Keratinocyte (primary cell): ENCODE measurements around the gene TCHH. TPM values are rescaled to one million over a fixed set of nuclear protein-coding genes. Genes with fewer than 3 reads are reported as not detected.
"Not testable (repeated sequence)": the region's sequence is repeated elsewhere in the genome, so short reads cannot be mapped to it uniquely, and the experiment has no call there.

Experiments used
- DNase-seq: peaks from one replicate; pipeline ENCODE4 v3.0.0-alpha.2; 2011; ENCODE audit warnings: low read depth, missing footprints, low spot score
- FAIRE-seq: peaks from 2 replicates; lab custom pipeline; 2011; peaks lifted over from hg19 to GRCh38; lab: Jason Lieb, UNC
- H2AFZ ChIP-seq: 2 replicates; pipeline ENCODE4 v1.6.0; 2012; ENCODE audit warnings: low read length, control low read depth, inconsistent platforms; ENCODE audit not compliant: control insufficient read depth
- H3K27ac ChIP-seq: 2 replicates; pipeline ENCODE4 v1.5.1; 2011; ENCODE audit warnings: low read length; ENCODE audit not compliant: control insufficient read depth, insufficient read depth
- H3K27me3 ChIP-seq: 3 replicates; pipeline ENCODE4 v1.6.0; 2011; ENCODE audit warnings: low read length; ENCODE audit not compliant: control insufficient read depth, insufficient read depth; ENCODE audit errors: extremely low read depth
- H3K36me3 ChIP-seq, 2 experiments: 2 replicates in 1 of 2; 3 replicates in 1 of 2; pipeline ENCODE4 v1.5.1; 2011; ENCODE audit warnings: low read length in 2 of 2, mild to moderate bottlenecking in 1 of 2; ENCODE audit not compliant: control insufficient read depth in 2 of 2, insufficient read depth in 2 of 2; ENCODE audit errors: extremely low read depth in 1 of 2
- H3K4me1 ChIP-seq: 3 replicates; pipeline ENCODE4 v1.5.1; 2011; ENCODE audit warnings: low read length; ENCODE audit not compliant: control insufficient read depth, insufficient read depth; ENCODE audit errors: extremely low read depth
- H3K4me2 ChIP-seq: 3 replicates; pipeline ENCODE4 v1.6.0; 2011; ENCODE audit warnings: low read depth, low read length; ENCODE audit not compliant: control insufficient read depth, insufficient read depth; ENCODE audit errors: extremely low read depth
- H3K4me3 ChIP-seq, 3 experiments: fragments of 200-600 bp in 1 of 3; sonication (generic) in 1 of 3; 2 replicates in 2 of 3; 3 replicates in 1 of 3; pipeline ENCODE4 v1.5.1; 2011 to 2016; ENCODE audit warnings: low read length in 3 of 3, mild to moderate bottlenecking in 3 of 3, control low read depth in 2 of 3, inconsistent platforms in 1 of 3, low read depth in 1 of 3, mixed read lengths in 1 of 3, mixed run types in 1 of 3, moderate library complexity in 1 of 3; ENCODE audit not compliant: control insufficient read depth in 2 of 3, insufficient read depth in 2 of 3; ENCODE audit errors: extremely low read depth in 1 of 3
- H3K79me2 ChIP-seq: 2 replicates; pipeline ENCODE4 v1.6.0; 2012; ENCODE audit warnings: low read length; ENCODE audit not compliant: control insufficient read depth, insufficient read depth
- H3K9ac ChIP-seq: 3 replicates; pipeline ENCODE4 v1.6.0; 2011; ENCODE audit warnings: low read length; ENCODE audit not compliant: control insufficient read depth, insufficient read depth; ENCODE audit errors: extremely low read depth
- H3K9me1 ChIP-seq: 3 replicates; pipeline ENCODE4 v1.6.0; 2011; ENCODE audit warnings: low read length; ENCODE audit not compliant: control insufficient read depth, insufficient read depth; ENCODE audit errors: extremely low read depth
- H3K9me3 ChIP-seq: 2 replicates; pipeline ENCODE4 v1.5.1; 2012; ENCODE audit warnings: low read depth, low read length; ENCODE audit not compliant: control insufficient read depth
- H4K20me1 ChIP-seq: 3 replicates; pipeline ENCODE4 v1.6.0; 2011; ENCODE audit warnings: low read length; ENCODE audit not compliant: control insufficient read depth, insufficient read depth; ENCODE audit errors: extremely low read depth
- CTCF ChIP-seq, 3 experiments: IDR thresholded peaks in 1 of 3; conservative IDR thresholded peaks in 1 of 3; optimal IDR thresholded peaks in 1 of 3; 2 replicates in 2 of 3; 3 replicates in 1 of 3; pipeline versions ENCODE3 to v1.5.1; 2011; ENCODE audit warnings: low read length in 3 of 3, mild to moderate bottlenecking in 3 of 3, moderate library complexity in 2 of 3, control low read depth in 1 of 3, inconsistent platforms in 1 of 3; ENCODE audit not compliant: insufficient read depth in 2 of 3; ENCODE audit errors: extremely low read depth in 1 of 3
- EZH2 ChIP-seq: IDR thresholded peaks from one replicate; pipeline ENCODE4 v1.6.1; 2012; ENCODE audit warnings: inconsistent platforms, mild to moderate bottlenecking, low read length, moderate library complexity
- dilution Hi-C: fragments of 300-500 bp; cut with MboI; formaldehyde crosslinking; loops from one replicate; pipeline ENCODE4 v1.7.0; 2020; ENCODE audit warnings: low sequenced_read_pairs; ENCODE audit not compliant: extremely low pct_ligation_motif_present
- polyA plus RNA-seq, 5 experiments: library from polyadenylated mRNA; depleted of rRNA in 3 of 5; stranded (reverse) in 3 of 5; stranded (forward) in 1 of 5; unstranded in 1 of 5; fragments of >200 nt; gene quantifications; 1 replicate in 1 of 5; 2 replicates in 3 of 5; 3 replicates in 1 of 5; pipeline versions ENCODE4 v1.2.1 to v1.2.3, GENCODE V29; 2011 to 2012; ENCODE audit warnings: missing spikeins in 2 of 5, low read depth in 1 of 5, low replicate concordance in 1 of 5

The TCHH gene
- polyA plus RNA-seq, 1 donor (not counting 4 experiments of a cell fraction or from before 2014, with no cell fraction given): 0.25 TPM

- H3K27ac ChIP-seq: no peak overlapping the region
- H3K9me3 ChIP-seq: no peaks in the 10 kb centered on the region
- no peak for DNase-seq
- no peak overlapping the region for H2AFZ ChIP-seq
- no peaks in the 10 kb centered on the region for H3K36me3 ChIP-seq
- dilution Hi-C loops: no loop called here
- no peak overlapping the region for H3K4me3 ChIP-seq
- no peak for FAIRE-seq
- H3K79me2 ChIP-seq: no peaks in the 10 kb centered on the region
- H3K4me1 ChIP-seq: peaks cover 8% of the 10 kb centered on the region
- no peak overlapping the region for H3K4me2 ChIP-seq
- H3K27me3 ChIP-seq: peaks cover 3% of the 10 kb centered on the region
- TF ChIP-seq CTCF (optimal IDR thresholded peaks at IDR 0.05 in 1 of 3, IDR thresholded peaks at IDR 0.05 in 1 of 3, conservative IDR thresholded peaks at IDR 0.05 in 1 of 3; ENCODE audit: extremely low read depth in 1 of 3, insufficient read depth in 2 of 3, low read length in 3 of 3): no peak
- TF ChIP-seq EZH2: no peak
- H4K20me1 ChIP-seq: no peaks in the 10 kb centered on the region
- no peaks in the 10 kb centered on the region for H3K9me1 ChIP-seq
- no peak overlapping the region for H3K9ac ChIP-seq
Observed at GRCh38 chr1:152086760-152087159, 28.5 kb downstream of the TCHH start.

DNA sequence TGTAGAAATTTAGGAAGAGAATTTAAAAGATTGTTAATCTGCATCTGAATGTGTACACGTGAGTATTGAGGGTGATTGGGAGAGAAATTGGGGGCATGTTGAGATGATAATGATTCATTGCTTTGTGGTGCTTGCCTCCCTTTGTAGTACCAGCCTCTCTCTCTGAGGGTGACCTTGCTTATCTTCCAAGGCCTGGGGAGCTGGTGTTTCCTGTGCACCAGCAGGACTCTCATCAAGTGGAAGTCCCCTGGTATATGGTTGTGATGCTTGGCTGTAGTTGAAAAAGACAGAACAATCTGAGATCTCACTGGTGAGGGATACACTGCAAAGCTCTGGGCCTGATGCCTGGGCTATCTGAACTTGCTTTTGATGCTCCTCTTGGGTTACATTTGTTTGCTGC lies 30.4 kb downstream of the TCHH start:
- no peak overlapping the region for H2AFZ ChIP-seq
- no peak overlapping the region for H3K4me2 ChIP-seq
- no peaks in the 10 kb centered on the region for H3K9me3 ChIP-seq
- FAIRE-seq (no peak), DNase-seq (no peak)
- dilution Hi-C loops: no loop called here
- no peaks in the 10 kb centered on the region for H3K36me3 ChIP-seq
- H3K27me3 ChIP-seq: peaks cover 3% of the 10 kb centered on the region
- H3K79me2 ChIP-seq: no peaks in the 10 kb centered on the region
- H3K4me3 ChIP-seq: no peak overlapping the region
- H3K9ac ChIP-seq: no peak overlapping the region
- TF ChIP-seq EZH2 (no peak), CTCF (optimal IDR thresholded peaks at IDR 0.05 in 1 of 3, IDR thresholded peaks at IDR 0.05 in 1 of 3, conservative IDR thresholded peaks at IDR 0.05 in 1 of 3; ENCODE audit: extremely low read depth in 1 of 3, insufficient read depth in 2 of 3, low read length in 3 of 3) (no peak)
- no peak overlapping the region for H3K27ac ChIP-seq
- no peaks in the 10 kb centered on the region for H4K20me1 ChIP-seq
- H3K9me1 ChIP-seq: no peaks in the 10 kb centered on the region
- H3K4me1 ChIP-seq: peaks cover 8% of the 10 kb centered on the region

DNA sequence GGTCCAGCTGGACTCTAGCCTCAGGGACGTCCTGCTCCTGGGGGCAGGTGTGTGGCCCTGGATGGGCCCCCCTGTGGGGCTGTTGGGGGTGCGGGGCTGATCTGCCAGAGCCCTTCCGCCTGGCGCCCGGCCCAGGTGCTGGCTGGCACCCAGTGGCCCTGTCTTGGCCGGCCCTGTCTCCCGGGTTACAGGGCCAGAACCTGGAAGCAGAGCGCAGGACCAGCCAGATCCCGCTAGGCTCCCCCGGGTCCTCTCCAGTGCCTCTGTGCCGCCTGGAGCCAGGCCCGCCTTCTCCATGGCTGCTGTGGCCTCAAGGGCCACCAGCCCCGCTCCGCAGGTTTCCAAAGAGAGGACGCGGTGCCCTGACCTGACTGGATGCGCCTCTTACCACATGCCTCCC lies 34.2 kb downstream of the TCHH start:
- H3K36me3 ChIP-seq, H3K27ac ChIP-seq, H3K9me1 ChIP-seq, H3K4me2 ChIP-seq, H3K27me3 ChIP-seq, H3K4me1 ChIP-seq, H3K9me3 ChIP-seq, H2AFZ ChIP-seq, H3K4me3 ChIP-seq, H3K79me2 ChIP-seq, H3K9ac ChIP-seq, FAIRE-seq, DNase-seq, dilution Hi-C loops, H4K20me1 ChIP-seq: not testable (repeated sequence)

- DNase-seq, H2AFZ ChIP-seq, FAIRE-seq, H3K9me3 ChIP-seq, H3K27ac ChIP-seq, H3K4me1 ChIP-seq, H3K4me2 ChIP-seq, dilution Hi-C loops, H4K20me1 ChIP-seq, H3K36me3 ChIP-seq, H3K27me3 ChIP-seq, H3K9ac ChIP-seq, H3K4me3 ChIP-seq, H3K79me2 ChIP-seq, H3K9me1 ChIP-seq: not testable (repeated sequence)
Observed at GRCh38 chr1:152080494-152080893, 34.8 kb downstream of the TCHH start.
